ENCODE measurements around the gene TMEM25.

Gene TMEM25

DNA sequence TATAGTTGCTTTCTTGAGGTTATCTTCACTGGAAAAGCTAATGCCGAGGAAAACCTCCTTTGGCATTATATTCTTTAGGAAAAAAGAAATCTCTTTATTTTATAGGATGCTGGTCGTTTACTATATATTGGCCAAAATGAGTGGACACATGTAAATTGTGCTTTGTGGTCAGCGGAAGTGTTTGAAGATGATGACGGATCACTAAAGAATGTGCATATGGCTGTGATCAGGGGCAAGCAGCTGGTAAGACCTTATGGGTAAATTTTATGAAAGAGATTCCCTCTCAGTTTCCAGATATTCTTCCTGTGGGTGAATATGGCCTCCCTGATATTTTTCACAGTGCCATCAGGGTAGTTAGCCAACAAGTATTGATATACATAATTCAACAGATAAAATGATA, 33.2 kb upstream of the TMEM25 start:
- Histone ChIP-seq H3K36me3 (peaks cover 100% of the 10 kb centered on the region), H3K27ac (no peak overlapping the region), H3K4me1 (ENCODE audit: control insufficient read depth in 1 of 2, insufficient read depth in 1 of 2, low read depth in 1 of 2, low read length in 1 of 2) (no peaks in the 10 kb centered on the region), H3K9me3 (no peaks in the 10 kb centered on the region), H3K4me3 (ENCODE audit: low read depth in 1 of 2, low read length in 1 of 2) (no peak overlapping the region), H3K27me3 (no peaks in the 10 kb centered on the region)
- TF ChIP-seq, protein P1, sequence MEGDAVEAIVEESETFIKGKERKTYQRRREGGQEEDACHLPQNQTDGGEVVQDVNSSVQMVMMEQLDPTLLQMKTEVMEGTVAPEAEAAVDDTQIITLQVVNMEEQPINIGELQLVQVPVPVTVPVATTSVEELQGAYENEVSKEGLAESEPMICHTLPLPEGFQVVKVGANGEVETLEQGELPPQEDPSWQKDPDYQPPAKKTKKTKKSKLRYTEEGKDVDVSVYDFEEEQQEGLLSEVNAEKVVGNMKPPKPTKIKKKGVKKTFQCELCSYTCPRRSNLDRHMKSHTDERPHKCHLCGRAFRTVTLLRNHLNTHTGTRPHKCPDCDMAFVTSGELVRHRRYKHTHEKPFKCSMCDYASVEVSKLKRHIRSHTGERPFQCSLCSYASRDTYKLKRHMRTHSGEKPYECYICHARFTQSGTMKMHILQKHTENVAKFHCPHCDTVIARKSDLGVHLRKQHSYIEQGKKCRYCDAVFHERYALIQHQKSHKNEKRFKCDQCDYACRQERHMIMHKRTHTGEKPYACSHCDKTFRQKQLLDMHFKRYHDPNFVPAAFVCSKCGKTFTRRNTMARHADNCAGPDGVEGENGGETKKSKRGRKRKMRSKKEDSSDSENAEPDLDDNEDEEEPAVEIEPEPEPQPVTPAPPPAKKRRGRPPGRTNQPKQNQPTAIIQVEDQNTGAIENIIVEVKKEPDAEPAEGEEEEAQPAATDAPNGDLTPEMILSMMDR (IDR thresholded peaks at IDR 0.05), result no peak

DNA sequence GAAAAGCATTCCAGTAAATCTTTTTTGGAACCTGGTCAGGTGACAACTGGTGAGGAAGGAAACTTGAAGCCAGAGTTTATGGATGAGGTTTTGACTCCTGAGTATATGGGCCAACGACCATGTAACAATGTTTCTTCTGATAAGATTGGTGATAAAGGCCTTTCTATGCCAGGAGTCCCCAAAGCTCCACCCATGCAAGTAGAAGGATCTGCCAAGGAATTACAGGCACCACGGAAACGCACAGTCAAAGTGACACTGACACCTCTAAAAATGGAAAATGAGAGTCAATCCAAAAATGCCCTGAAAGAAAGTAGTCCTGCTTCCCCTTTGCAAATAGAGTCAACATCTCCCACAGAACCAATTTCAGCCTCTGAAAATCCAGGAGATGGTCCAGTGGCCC, 27.8 kb upstream of the TMEM25 start:
- H3K4me3 ChIP-seq (ENCODE audit: low read depth in 1 of 2, low read length in 1 of 2), result no peak overlapping the region
- H3K36me3 ChIP-seq, result peaks cover 100% of the 10 kb centered on the region
- no peaks in the 10 kb centered on the region for H3K4me1 ChIP-seq (ENCODE audit: control insufficient read depth in 1 of 2, insufficient read depth in 1 of 2, low read depth in 1 of 2, low read length in 1 of 2)
- H3K27ac ChIP-seq, result no peak overlapping the region
- no peaks in the 10 kb centered on the region for H3K9me3 ChIP-seq
- H3K27me3 ChIP-seq, result no peaks in the 10 kb centered on the region
- TF ChIP-seq, protein P1 (IDR thresholded peaks at IDR 0.05), result no peak

DNA sequence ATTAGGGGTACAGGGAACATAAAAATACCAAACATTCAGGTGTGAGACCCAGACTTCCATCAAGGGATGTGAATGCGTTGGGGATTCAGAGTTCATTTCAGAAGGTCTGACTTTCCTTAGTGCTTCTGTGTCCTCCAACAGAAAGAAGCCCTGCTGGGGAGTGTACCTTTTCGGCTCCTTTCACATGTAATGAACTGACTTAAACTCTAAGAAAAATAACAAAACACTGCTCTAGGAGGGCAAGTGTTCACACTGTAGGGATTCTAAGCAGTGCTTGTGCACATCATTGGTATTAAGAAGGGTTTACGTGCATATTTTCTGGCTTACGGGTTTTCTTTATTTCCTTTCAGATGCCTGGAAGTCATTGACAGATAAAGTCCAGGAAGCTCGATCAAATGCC, 19.4 kb upstream of the TMEM25 start:
- H3K36me3 ChIP-seq, result peaks cover 90% of the 10 kb centered on the region

DNA sequence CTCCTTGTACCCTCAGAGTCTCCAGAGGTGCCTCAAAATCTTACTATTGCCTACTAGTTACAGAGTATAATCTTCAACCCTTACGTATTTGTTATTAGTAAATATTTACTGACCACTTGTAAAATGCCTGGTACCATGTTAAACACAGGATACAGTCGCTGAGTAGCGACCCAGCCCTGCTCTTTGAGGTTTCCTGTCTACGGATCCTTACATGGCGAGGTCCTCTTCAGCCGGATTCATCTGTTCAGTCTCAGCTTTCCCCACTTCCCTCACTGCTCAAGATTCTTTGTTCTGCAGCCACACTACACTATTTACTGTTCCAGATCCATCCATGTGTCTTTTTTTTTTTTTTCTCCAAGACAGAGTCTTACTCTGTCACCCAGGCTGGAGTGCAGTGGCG, 16.9 kb upstream of the TMEM25 start:
- peaks cover 78% of the 10 kb centered on the region for H3K36me3 ChIP-seq
- no peaks in the 10 kb centered on the region for H3K4me1 ChIP-seq (ENCODE audit: control insufficient read depth in 1 of 2, insufficient read depth in 1 of 2, low read depth in 1 of 2, low read length in 1 of 2)
- H3K27me3 ChIP-seq, result no peaks in the 10 kb centered on the region
- TF ChIP-seq, protein P1 (IDR thresholded peaks at IDR 0.05), result no peak
- H3K4me3 ChIP-seq (ENCODE audit: low read depth in 1 of 2, low read length in 1 of 2), result no peak overlapping the region
- no peaks in the 10 kb centered on the region for H3K9me3 ChIP-seq
- H3K27ac ChIP-seq, result no peak overlapping the region

More for the DNA sequence above, 19.4 kb upstream of the TMEM25 start:
- Histone ChIP-seq H3K4me3 (ENCODE audit: low read depth in 1 of 2, low read length in 1 of 2) (no peak overlapping the region), H3K4me1 (ENCODE audit: control insufficient read depth in 1 of 2, insufficient read depth in 1 of 2, low read depth in 1 of 2, low read length in 1 of 2) (no peaks in the 10 kb centered on the region), H3K9me3 (no peaks in the 10 kb centered on the region), H3K27ac (no peak overlapping the region), H3K27me3 (no peaks in the 10 kb centered on the region)
- TF ChIP-seq, protein P1 (IDR thresholded peaks at IDR 0.05), result no peak

DNA sequence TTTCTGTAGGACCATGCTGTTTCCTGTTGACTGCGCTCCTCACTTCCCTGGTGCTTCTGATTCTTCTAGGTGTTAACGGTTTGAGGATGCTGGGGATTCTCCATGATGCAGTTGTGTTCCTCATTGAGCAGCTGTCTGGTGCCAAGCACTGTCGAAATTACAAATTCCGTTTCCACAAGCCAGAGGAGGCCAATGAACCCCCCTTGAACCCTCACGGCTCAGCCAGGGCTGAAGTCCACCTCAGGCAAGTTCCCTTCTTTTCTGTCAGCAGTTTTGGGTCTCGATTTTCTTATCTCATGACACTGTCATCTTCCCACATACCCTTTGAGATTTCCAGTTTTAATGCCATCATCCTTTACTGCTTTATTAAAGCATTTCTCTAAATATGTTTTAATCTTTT, 11.4 kb upstream of the TMEM25 start:
- TF ChIP-seq, protein P1 (IDR thresholded peaks at IDR 0.05), result no peak
- peaks cover 80% of the 10 kb centered on the region for H3K36me3 ChIP-seq
- no peaks in the 10 kb centered on the region for H3K27me3 ChIP-seq
- no peaks in the 10 kb centered on the region for H3K9me3 ChIP-seq
- H3K4me1 ChIP-seq (ENCODE audit: control insufficient read depth in 1 of 2, insufficient read depth in 1 of 2, low read depth in 1 of 2, low read length in 1 of 2), result peaks cover 0 to under 1% of the 10 kb centered on the region in 2 experiments
- no peak overlapping the region for H3K4me3 ChIP-seq (ENCODE audit: low read depth in 1 of 2, low read length in 1 of 2)
- no peak overlapping the region for H3K27ac ChIP-seq

DNA sequence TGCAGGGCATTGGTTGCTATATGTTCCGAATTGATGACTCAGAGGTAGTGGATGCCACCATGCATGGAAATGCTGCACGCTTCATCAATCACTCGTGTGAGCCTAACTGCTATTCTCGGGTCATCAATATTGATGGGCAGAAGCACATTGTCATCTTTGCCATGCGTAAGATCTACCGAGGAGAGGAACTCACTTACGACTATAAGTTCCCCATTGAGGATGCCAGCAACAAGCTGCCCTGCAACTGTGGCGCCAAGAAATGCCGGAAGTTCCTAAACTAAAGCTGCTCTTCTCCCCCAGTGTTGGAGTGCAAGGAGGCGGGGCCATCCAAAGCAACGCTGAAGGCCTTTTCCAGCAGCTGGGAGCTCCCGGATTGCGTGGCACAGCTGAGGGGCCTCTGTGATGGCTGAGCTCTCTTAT, 9.1 kb upstream of the TMEM25 start:
- H3K9me3 ChIP-seq, result no peaks in the 10 kb centered on the region
- no peaks in the 10 kb centered on the region for H3K27me3 ChIP-seq
- H3K27ac ChIP-seq, result no peak overlapping the region
- H3K4me1 ChIP-seq (ENCODE audit: control insufficient read depth in 1 of 2, insufficient read depth in 1 of 2, low read depth in 1 of 2, low read length in 1 of 2), result peaks cover 0 to 5% of the 10 kb centered on the region in 2 experiments
- TF ChIP-seq, protein P1 (IDR thresholded peaks at IDR 0.05), result no peak
- H3K36me3 ChIP-seq, result peaks cover 61% of the 10 kb centered on the region
- H3K4me3 ChIP-seq (ENCODE audit: low read depth in 1 of 2, low read length in 1 of 2), result no peak overlapping the region
